Upper lobe of right lung (tissue), 1 donor: ENCODE measurements around the gene IFNL2. TPM values are rescaled to one million over a fixed set of nuclear protein-coding genes. Genes with fewer than 3 reads are reported as not detected.
"Not testable (repeated sequence)": the region's sequence is repeated elsewhere in the genome, so short reads cannot be mapped to it uniquely, and the experiment has no call there.

Source experiments
- ATAC-seq: fragments of 200-7000 bp; cut with Tn5 transposase; one replicate; pipeline ENCODE4 v1.9.1; 2020; ENCODE audit warnings: mild to moderate bottlenecking, moderate library complexity
- DNase-seq: peaks from one replicate; pipeline ENCODE4 v3.0.0-alpha.2; 2020
- H3K27ac ChIP-seq: fragments of 200-600 bp; one replicate; pipeline ENCODE4 v1.8.0; 2022
- H3K27me3 ChIP-seq: fragments of 200-600 bp; one replicate; pipeline ENCODE4 v1.8.0; 2022; ENCODE audit warnings: mild to moderate bottlenecking
- H3K36me3 ChIP-seq: fragments of 200-600 bp; one replicate; pipeline ENCODE4 v1.8.0; 2022
- H3K4me1 ChIP-seq: fragments of 200-600 bp; one replicate; pipeline ENCODE4 v1.8.0; 2022
- H3K4me3 ChIP-seq: fragments of 200-600 bp; one replicate; pipeline ENCODE4 v1.8.0; 2022; ENCODE audit warnings: mild to moderate bottlenecking
- H3K9me3 ChIP-seq: fragments of 200-600 bp; one replicate; pipeline ENCODE4 v1.8.0; 2022
- intact Hi-C: fragments of 100-400 bp; cut with DNase I; formaldehyde crosslinking; loops from one replicate; pipeline ENCODE4 v1.11.0; 2022
- total RNA-seq: library from RNA; stranded (reverse); fragmentation: NEBNext Ultra II Directional; extraction: Animal tissue kit (Norgen Biotek cat#: 25700); gene quantifications from one replicate; pipeline ENCODE4 v1.2.1, GENCODE V29; 2021
- TF ChIP-seq, protein P1 (sequence below): fragments of 200-600 bp; IDR thresholded peaks from one replicate; pipeline ENCODE4 v1.8.0; 2022; ENCODE audit warnings: antibody characterized with exemption
- donor health status: DM: no; HTN: yes; CAD: no; lungs with severe emphysema.

Gene IFNL2
- total RNA-seq, 1 donor from 2014 or later, result not detected

DNA sequence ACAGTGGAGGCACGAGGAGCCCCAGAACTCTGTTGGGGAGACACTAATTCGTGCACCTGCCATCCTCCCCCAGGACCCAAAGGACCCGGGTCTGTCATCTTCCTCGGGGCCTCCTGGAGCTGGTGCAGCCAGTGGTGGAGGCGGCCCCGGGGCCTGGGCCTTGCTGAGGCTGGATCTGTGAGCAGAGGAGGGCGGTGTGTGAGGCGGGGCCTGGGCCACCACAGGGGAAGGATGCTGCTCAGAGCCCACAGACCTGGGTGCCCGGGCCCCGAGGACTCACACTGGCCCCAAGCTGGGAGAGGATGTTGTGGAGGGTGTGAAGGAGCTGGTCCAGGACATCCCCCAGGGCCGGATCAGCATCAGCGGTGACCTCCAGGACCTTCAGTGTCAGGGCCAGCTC, 31.7 kb upstream of the IFNL2 start:
- H3K27ac ChIP-seq, result no peak overlapping the region
- DNase-seq, result no peak
- TF ChIP-seq, protein P1, sequence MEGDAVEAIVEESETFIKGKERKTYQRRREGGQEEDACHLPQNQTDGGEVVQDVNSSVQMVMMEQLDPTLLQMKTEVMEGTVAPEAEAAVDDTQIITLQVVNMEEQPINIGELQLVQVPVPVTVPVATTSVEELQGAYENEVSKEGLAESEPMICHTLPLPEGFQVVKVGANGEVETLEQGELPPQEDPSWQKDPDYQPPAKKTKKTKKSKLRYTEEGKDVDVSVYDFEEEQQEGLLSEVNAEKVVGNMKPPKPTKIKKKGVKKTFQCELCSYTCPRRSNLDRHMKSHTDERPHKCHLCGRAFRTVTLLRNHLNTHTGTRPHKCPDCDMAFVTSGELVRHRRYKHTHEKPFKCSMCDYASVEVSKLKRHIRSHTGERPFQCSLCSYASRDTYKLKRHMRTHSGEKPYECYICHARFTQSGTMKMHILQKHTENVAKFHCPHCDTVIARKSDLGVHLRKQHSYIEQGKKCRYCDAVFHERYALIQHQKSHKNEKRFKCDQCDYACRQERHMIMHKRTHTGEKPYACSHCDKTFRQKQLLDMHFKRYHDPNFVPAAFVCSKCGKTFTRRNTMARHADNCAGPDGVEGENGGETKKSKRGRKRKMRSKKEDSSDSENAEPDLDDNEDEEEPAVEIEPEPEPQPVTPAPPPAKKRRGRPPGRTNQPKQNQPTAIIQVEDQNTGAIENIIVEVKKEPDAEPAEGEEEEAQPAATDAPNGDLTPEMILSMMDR, result no peak
- no peaks in the 10 kb centered on the region for H3K9me3 ChIP-seq
- H3K4me3 ChIP-seq, result no peak overlapping the region
- no peaks in the 10 kb centered on the region for H3K36me3 ChIP-seq
- no peaks in the 10 kb centered on the region for H3K27me3 ChIP-seq
- H3K4me1 ChIP-seq, result peaks cover 3% of the 10 kb centered on the region
- ATAC-seq, result no peak
- intact Hi-C loops, result no loop called here

DNA sequence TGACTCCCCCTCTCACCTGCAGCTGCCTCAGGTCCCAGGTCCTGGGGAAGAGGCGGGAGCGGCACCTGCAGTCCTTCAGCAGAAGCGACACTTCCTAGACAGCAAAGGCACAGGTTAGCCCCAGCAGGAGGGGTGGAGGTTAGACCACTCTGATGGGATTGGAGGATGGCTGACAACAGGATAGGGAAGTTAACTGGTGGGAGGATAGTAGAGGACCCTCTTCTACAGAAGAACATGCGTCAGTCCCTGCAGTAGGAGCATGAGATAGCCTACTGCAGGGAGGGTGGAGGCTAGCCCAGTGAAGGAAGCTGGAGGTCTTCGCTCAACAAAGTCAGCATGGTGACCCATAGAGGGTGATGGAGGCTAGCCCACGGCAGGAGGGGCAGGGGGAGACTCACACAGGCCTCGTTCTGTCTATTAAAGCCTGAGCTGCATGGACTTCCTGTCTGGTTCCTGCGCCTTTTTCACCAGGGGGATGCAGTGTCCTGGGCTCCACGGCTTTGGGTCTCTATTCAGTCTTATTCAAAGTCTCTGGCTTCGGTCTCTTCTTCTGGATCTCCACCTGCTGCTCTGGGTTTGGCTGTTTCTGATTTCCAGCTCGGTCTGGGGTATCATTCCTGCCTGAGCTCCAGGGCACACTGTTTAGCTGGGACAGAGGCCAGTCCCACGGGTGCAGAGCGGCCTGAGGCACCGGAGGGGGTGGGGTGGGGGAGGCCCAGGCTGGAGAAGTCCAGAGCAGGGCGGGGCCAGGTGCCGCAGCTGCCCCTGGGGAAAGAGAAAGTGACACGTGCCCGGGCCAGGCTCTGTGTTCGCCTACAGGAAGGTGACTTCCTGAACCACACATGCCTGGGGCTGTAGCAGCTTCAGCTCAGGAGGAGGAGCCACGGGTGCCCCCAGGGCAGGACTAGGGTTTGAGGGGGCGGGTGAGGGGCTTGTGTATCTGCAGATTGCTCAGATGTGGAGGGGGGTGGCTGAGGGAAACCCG, 30.7 kb upstream of the IFNL2 start:
- intact Hi-C loops, result no loop called here
- Histone ChIP-seq H3K36me3 (no peaks in the 10 kb centered on the region), H3K27ac (no peak overlapping the region), H3K9me3 (no peaks in the 10 kb centered on the region), H3K27me3 (no peaks in the 10 kb centered on the region), H3K4me3 (no peak overlapping the region), H3K4me1 (peaks cover 3% of the 10 kb centered on the region)
- TF ChIP-seq, protein P1, result no peak
- DNase-seq (peak; percentile 93), ATAC-seq (peak; percentile 97)

DNA sequence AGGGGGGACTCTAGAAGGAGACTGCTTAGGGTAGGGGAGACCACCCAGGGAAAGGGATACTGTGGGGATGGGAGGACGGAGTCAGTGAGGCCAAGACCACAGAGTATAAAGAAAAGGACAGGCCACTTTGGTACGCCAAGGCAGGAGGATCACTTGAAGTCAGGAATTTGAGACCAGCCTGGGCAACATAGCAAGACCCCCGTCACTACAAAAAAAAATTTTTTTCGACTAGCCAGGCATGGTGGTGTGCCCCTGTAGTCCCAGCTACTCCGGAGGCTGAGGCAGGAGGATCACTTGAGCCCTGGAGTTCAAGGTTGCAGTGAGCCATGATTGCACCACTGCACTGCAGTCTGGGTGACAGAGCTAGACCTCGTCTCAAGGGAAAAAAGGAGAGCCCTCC, 30.0 kb upstream of the IFNL2 start:
- ATAC-seq, result no peak
- no peak overlapping the region for H3K4me3 ChIP-seq
- H3K36me3 ChIP-seq, result no peaks in the 10 kb centered on the region
- intact Hi-C loops, result no loop called here
- peaks cover 3% of the 10 kb centered on the region for H3K4me1 ChIP-seq
- TF ChIP-seq, protein P1, result no peak
- no peak for DNase-seq
- no peaks in the 10 kb centered on the region for H3K9me3 ChIP-seq
- H3K27me3 ChIP-seq, result no peaks in the 10 kb centered on the region
- H3K27ac ChIP-seq, result no peak overlapping the region

DNA sequence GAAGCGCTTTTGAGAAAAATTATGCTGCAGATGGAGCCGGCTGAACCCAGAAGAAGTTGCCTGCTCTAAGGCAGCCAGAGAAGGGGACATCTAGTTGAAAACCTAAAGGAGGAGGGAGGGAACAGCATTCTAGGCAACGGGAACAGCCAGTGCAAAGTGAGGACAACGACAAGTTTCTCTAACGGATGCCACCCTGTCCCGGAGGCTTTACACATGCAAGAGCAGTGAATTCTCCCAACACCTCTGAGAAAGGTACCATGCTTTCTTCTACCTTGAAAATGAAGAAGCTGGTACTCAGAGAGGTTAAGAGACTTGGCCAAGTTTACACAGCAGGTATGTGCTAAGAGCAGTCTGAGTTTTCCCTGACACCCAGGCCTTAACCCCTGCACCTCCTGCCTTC, 29.3 kb upstream of the IFNL2 start:
- ATAC-seq (no peak), DNase-seq (no peak)
- no peaks in the 10 kb centered on the region for H3K9me3 ChIP-seq
- TF ChIP-seq, protein P1, result no peak
- H3K27ac ChIP-seq, result no peak overlapping the region
- intact Hi-C loops, result no loop called here
- H3K27me3 ChIP-seq, result no peaks in the 10 kb centered on the region
- H3K4me1 ChIP-seq, result peaks cover 3% of the 10 kb centered on the region
- H3K4me3 ChIP-seq, result no peak overlapping the region
- H3K36me3 ChIP-seq, result no peaks in the 10 kb centered on the region

DNA sequence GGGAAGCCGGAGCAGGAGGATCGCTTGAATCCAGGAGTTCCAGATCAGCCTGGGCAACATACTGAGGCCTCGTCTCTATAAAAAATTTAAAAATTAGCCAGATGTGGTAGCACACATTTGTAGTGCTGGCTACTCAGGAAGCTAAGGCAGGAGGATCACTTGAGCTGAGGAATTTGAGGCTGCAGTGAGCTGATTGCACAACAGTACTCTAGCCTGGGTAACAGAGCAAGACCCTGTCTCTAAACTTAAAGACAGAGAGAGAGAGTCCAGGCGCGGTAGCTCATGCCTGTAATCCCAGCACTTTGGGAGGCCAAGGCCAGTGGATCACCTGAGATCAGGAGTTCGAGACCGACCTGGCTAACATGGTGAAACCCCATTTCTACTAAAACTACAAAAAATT, 27.8 kb upstream of the IFNL2 start:
- no peak for ATAC-seq
- Histone ChIP-seq H3K27ac (no peak overlapping the region), H3K9me3 (no peaks in the 10 kb centered on the region), H3K4me1 (peaks cover 3% of the 10 kb centered on the region), H3K36me3 (no peaks in the 10 kb centered on the region), H3K27me3 (no peaks in the 10 kb centered on the region), H3K4me3 (no peak overlapping the region)
- TF ChIP-seq, protein P1, result no peak
- DNase-seq, result no peak
- intact Hi-C loops, result no loop called here

DNA sequence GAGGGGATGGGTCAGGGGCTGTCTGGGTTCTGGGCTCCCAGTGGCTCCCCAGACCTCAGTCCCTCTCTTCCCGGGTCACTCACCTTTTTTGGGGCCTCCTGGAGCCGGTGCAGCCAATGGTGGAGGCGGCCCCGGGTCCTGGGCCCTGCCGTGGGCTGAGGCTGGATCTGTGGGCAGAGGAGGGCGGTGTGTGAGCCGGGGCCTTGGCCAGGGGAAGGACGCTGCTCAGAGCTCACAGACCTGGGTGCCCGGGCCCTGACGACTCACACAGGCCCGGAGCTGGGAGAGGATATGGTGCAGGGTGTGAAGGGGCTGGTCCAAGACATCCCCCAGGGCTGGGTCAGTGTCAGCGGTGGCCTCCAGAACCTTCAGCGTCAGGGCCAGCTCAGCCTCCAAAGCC, 24.5 kb upstream of the IFNL2 start:
- intact Hi-C loops, H3K27ac ChIP-seq, H3K9me3 ChIP-seq, H3K4me1 ChIP-seq, DNase-seq, H3K4me3 ChIP-seq, H3K36me3 ChIP-seq, ATAC-seq: not testable (repeated sequence)
- peaks cover 21% of the 10 kb centered on the region for H3K27me3 ChIP-seq

DNA sequence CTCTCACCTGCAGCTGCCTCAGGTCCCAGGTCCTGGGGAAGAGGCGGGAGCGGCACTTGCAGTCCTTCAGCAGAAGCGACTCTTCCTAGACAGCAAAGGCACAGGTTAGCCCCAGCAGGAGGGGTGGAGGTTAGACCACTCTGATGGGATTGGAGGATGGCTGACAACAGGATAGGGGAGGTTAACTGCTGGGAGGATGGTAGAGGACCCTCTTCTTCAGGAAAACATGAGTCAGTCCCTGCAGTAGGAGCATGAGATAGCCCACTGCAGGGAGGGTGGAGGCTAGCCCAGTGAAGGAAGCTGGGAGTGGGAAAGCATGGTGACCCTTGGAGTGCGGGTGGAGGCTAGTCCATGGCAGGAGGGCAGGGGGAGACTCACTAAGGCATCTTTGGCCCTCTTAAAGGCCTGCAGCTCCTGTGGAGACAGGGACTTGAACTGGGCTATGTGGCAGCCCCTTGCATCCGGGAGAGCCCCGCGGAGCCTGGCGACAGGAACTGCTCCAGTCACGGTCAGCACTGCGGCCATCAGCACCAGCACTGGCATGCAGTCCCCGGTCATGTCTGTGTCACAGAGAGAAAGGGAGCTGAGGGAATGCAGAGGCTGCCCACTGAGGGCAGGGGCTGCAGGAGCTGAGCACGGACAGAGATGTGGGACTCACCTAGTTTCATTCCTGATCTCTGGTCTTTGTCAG, 23.6 kb upstream of the IFNL2 start, which contains the start of gene IFNL3:
Gene IFNL3, minus strand, starts transcription at position 597 of the 691 bp plus-strand sequence. Its CDS starts 39 bp downstream, at position 558.
- H3K27ac ChIP-seq, H3K4me3 ChIP-seq, intact Hi-C loops, DNase-seq, H3K36me3 ChIP-seq, H3K4me1 ChIP-seq, ATAC-seq, H3K9me3 ChIP-seq: not testable (repeated sequence)
- H3K27me3 ChIP-seq, result peaks cover 29% of the 10 kb centered on the region

DNA sequence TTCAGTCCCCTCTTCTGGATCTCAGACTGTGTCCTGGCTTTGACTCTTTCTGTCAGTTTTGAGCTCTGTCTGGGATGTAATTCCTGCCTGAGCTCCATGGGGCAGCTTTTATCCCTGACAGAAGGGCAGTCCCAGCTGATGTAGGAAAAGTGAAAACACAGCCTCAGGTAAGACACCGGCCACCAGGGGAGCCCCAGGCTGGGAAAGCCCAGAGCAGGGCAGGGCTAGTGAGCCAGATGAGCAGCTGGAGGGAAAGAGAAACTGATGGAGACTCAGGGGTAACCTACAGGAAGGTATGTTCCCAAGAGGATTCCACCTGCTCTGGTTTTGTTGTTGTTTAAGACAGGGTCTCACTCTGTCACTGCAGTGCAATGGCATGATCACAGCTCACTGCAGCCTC, 23.0 kb upstream of the IFNL2 start:
- intact Hi-C loops, ATAC-seq, DNase-seq, H3K36me3 ChIP-seq, H3K4me1 ChIP-seq, H3K4me3 ChIP-seq, H3K9me3 ChIP-seq, H3K27ac ChIP-seq: not testable (repeated sequence)
- peaks cover 35% of the 10 kb centered on the region for H3K27me3 ChIP-seq
